Esophagus (tissue), 2 donors: Measurements from ENCODE around the gene EEF1AKMT1. TPM values are rescaled to one million over a fixed set of nuclear protein-coding genes. Genes with fewer than 3 reads are reported as not detected.

ENCODE experiments used
- H3K27ac ChIP-seq, 2 donors: one replicate each; pipeline ENCODE4 v1.5.1; 2013; ENCODE audit warnings: low read depth in 2 of 2, mild to moderate bottlenecking in 2 of 2, inconsistent platforms in 1 of 2, low read length in 1 of 2, moderate library complexity in 1 of 2
- H3K27me3 ChIP-seq, 2 donors: one replicate each; pipeline ENCODE4 v1.6.1; 2013; ENCODE audit warnings: low read length in 2 of 2, control low read depth in 1 of 2, mild to moderate bottlenecking in 1 of 2; ENCODE audit not compliant: insufficient read depth in 2 of 2, control insufficient read depth in 1 of 2
- H3K36me3 ChIP-seq, 2 donors: one replicate each; pipeline ENCODE4 v1.6.1; 2013; ENCODE audit warnings: low read length in 1 of 2; ENCODE audit not compliant: control insufficient read depth in 2 of 2, insufficient read depth in 2 of 2
- H3K4me1 ChIP-seq, 2 donors: one replicate each; pipeline ENCODE4 v1.6.1; 2013; ENCODE audit warnings: low read length in 1 of 2; ENCODE audit not compliant: control insufficient read depth in 2 of 2, insufficient read depth in 2 of 2
- H3K4me3 ChIP-seq, 2 donors: one replicate each; pipeline ENCODE4 v1.5.1; 2013; ENCODE audit warnings: low read length in 2 of 2, mild to moderate bottlenecking in 2 of 2, low read depth in 1 of 2, moderate library complexity in 1 of 2
- H3K9me3 ChIP-seq, 2 donors: one replicate each; pipeline ENCODE4 v1.6.1; 2013; ENCODE audit warnings: mild to moderate bottlenecking in 2 of 2, low read depth in 1 of 2, low read length in 1 of 2, moderate library complexity in 1 of 2; ENCODE audit not compliant: control insufficient read depth in 2 of 2, insufficient read depth in 1 of 2
- WGBS, 2 donors: extraction: QIAGEN DNeasy Blood & Tissue Kit; methylation state at CpG; one replicate each; pipeline ENCODE4 v1.1.7; 2013; 5-methylcytosine and 5-hydroxymethylcytosine counted together
- polyA plus RNA-seq, 2 donors: library from polyadenylated mRNA; stranded (reverse); fragments of 200-250 nt; gene quantifications; one replicate each; pipeline ENCODE4 v1.2.3, GENCODE V29; 2013
- donor health status: healthy with polysubstance abuse.
- donor health status: Bipolar disorder and iron deficiency.

EEF1AKMT1 gene
- polyA plus RNA-seq, 2 donors = 4.3 to 5.3 TPM

- WGBS, 2 donors = 80 to 85% methylated on average over 1 of the region's 1 CpG
These were observed 6.6 kb upstream of the EEF1AKMT1 start for GRCh38 chr13:20780317-20780716.

GRCh38 chr13:20779405-20779804 is 5.6 kb upstream of the EEF1AKMT1 start:
- H3K4me1 ChIP-seq = no peaks in the 10 kb centered on the region
- no peak overlapping the region for H3K4me3 ChIP-seq
- no peaks in the 10 kb centered on the region for H3K27me3 ChIP-seq
- WGBS, 2 donors = 93 to 95% methylated on average over 7 of the region's 7 CpGs
- peaks cover 0 to 3% of the 10 kb centered on the region in 2 donors for H3K36me3 ChIP-seq
- H3K9me3 ChIP-seq = no peaks in the 10 kb centered on the region
- no peak overlapping the region for H3K27ac ChIP-seq

More at GRCh38 chr13:20780317-20780716, 6.6 kb upstream of the EEF1AKMT1 start:
- Histone ChIP-seq H3K4me1 (no peaks in the 10 kb centered on the region), H3K4me3 (no peak overlapping the region), H3K9me3 (no peaks in the 10 kb centered on the region), H3K27me3 (no peaks in the 10 kb centered on the region), H3K36me3 (peaks cover 0 to 3% of the 10 kb centered on the region in 2 donors), H3K27ac (no peak overlapping the region)

DNA sequence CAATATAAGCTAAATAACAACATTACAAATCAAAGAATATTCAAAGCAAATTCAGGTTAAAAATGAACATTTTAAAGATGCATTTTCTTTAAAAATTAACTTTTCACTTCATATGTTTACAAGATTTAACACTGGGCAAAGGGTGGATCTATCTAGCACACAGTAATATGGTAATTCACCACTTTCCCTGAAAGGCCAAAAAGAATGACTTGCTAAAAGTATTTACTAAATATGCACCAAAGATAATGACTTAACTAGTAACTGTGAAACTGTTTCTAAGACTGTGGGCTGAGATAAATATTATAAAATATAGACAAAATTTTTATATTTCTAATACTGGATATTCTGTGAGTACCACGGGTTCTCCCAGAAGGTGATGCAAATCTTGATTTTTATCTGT is 4.5 kb upstream of the EEF1AKMT1 start:
- WGBS, 2 donors = 84 to 90% methylated on average over 1 of the region's 1 CpG
- Histone ChIP-seq H3K4me3 (no peak overlapping the region), H3K9me3 (no peaks in the 10 kb centered on the region), H3K36me3 (peaks cover 0 to 3% of the 10 kb centered on the region in 2 donors), H3K27me3 (no peaks in the 10 kb centered on the region), H3K4me1 (no peaks in the 10 kb centered on the region), H3K27ac (no peak overlapping the region)

DNA sequence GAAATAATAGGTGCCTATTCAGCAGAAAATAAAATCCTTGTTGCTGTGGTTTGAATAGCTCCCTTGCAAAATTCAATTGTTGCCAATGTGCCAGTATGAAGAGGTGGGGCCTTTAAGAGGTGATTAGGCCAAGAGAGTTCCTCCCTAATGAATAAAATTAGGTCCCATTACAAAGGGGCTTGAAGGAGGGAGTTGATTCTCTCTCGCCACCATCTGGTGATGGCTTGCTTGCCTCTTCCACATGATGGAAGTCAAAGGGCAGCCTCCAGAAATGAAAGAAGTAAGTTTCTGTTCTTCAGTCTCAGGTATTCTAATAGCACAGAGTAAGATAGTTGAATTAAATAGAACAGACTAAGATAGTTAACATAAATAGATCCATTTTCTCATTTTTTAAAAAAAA is 3.0 kb upstream of the EEF1AKMT1 start:
- Histone ChIP-seq H3K36me3 (no peaks in the 10 kb centered on the region), H3K27me3 (no peaks in the 10 kb centered on the region), H3K27ac (no peak overlapping the region), H3K9me3 (no peaks in the 10 kb centered on the region), H3K4me3 (no peak overlapping the region), H3K4me1 (peaks cover 0 to 4% of the 10 kb centered on the region in 2 donors)
- 100% methylated on average over 1 of the region's 1 CpG for WGBS, 2 donors

GRCh38 chr13:20775961-20776360 is 2.2 kb upstream of the EEF1AKMT1 start:
- H3K4me3 ChIP-seq = no peak overlapping the region
- peaks cover 0 to 4% of the 10 kb centered on the region in 2 donors for H3K4me1 ChIP-seq
- 93 to 99% methylated on average over 2 of the region's 2 CpGs for WGBS, 2 donors
- H3K27me3 ChIP-seq = no peaks in the 10 kb centered on the region
- H3K36me3 ChIP-seq = no peaks in the 10 kb centered on the region
- H3K9me3 ChIP-seq = no peaks in the 10 kb centered on the region
- no peak overlapping the region for H3K27ac ChIP-seq

- Histone ChIP-seq H3K27me3 (no peaks in the 10 kb centered on the region), H3K9me3 (no peaks in the 10 kb centered on the region), H3K4me1 (peaks cover 0 to 4% of the 10 kb centered on the region in 2 donors), H3K27ac (no peak overlapping the region), H3K36me3 (no peaks in the 10 kb centered on the region), H3K4me3 (no peak overlapping the region)
- 85 to 89% methylated on average over 1 of the region's 1 CpG for WGBS, 2 donors
These were observed 985 bp upstream of the EEF1AKMT1 start for GRCh38 chr13:20774746-20775145.

DNA sequence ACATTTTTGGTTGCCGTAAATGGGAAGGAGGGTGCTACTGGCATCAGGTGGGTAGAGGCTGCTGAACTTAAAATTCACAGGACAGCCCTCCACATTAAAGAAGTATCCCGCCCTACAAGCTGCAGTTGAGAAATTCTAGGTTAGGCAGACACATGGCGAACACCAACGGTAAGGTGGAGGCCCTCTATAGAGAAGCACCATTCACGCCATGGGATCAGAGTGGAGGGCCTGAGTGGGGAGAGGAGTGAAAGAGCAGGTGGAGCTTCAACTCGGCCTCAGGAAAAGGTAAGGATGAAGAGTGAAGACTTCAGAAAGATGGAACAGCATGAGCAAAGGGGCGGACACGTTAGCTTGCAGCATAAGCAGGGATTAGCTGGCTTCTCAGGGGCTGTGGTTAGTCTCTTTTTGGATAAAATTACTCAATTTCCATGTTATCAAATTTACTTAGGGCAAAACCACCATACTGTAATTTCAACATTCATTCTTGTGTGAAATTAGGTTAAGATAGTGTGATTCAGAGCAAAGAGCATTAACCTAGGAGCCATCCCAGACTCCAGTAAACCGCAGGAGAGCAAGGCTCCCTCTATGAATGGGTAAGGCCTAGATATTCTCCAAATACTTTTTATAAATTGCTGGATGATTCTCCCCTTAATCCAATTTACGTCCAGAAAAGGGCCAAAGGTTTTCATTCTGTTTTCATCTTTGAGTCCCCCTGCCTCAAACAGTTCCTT is 1.2 kb downstream of the EEF1AKMT1 start:
- WGBS, 2 donors = 84 to 85% methylated on average over 10 of the region's 10 CpGs
- no peaks in the 10 kb centered on the region for H3K27me3 ChIP-seq
- peak overlapping the region in 1 of 2 donors; percentile 82 for H3K27ac ChIP-seq
- peaks cover 0 to 2% of the 10 kb centered on the region in 2 donors for H3K9me3 ChIP-seq
- peak overlapping the region in 1 of 2 donors; percentile 60 for H3K4me3 ChIP-seq
- H3K4me1 ChIP-seq = peaks cover 0 to 4% of the 10 kb centered on the region in 2 donors
- H3K36me3 ChIP-seq = no peaks in the 10 kb centered on the region

GRCh38 chr13:20769834-20770233 is 3.9 kb downstream of the EEF1AKMT1 start:
- H3K36me3 ChIP-seq = no peaks in the 10 kb centered on the region
- WGBS, 2 donors = 99 to 100% methylated on average over 1 of the region's 1 CpG
- peaks cover 0 to 2% of the 10 kb centered on the region in 2 donors for H3K9me3 ChIP-seq
- H3K27ac ChIP-seq = no peak overlapping the region
- H3K4me1 ChIP-seq = peaks cover 0 to 4% of the 10 kb centered on the region in 2 donors
- H3K27me3 ChIP-seq = no peaks in the 10 kb centered on the region
- H3K4me3 ChIP-seq = no peak overlapping the region

DNA sequence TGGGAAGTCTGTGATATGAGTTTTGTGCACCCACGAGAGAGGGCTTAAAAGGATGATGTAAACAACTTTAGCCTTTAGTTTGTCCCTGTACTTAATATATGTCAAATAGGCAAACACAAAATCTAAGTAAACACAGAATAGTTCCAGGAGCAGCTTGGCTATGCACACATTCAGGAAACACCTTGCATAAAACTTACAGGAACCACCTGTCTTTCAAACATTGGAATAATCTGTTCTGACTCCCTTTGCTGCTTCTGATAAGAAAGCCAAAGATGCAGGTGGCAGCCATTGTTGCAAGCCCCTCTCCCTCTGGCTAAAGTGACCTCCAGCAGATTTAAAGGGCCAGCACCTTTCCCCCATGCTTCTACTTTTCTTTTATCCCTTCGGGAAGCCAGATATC is 4.7 kb downstream of the EEF1AKMT1 start:
- WGBS, 2 donors = 60 to 67% methylated on average over 2 of the region's 2 CpGs

More for the DNA sequence above, 4.7 kb downstream of the EEF1AKMT1 start:
- Histone ChIP-seq H3K36me3 (no peaks in the 10 kb centered on the region), H3K4me3 (no peak overlapping the region), H3K9me3 (peaks cover 0 to 2% of the 10 kb centered on the region in 2 donors), H3K27ac (no peak overlapping the region), H3K4me1 (peaks cover 0 to 4% of the 10 kb centered on the region in 2 donors), H3K27me3 (no peaks in the 10 kb centered on the region)
